Measurements from ENCODE around the gene C18orf63.

DNA sequence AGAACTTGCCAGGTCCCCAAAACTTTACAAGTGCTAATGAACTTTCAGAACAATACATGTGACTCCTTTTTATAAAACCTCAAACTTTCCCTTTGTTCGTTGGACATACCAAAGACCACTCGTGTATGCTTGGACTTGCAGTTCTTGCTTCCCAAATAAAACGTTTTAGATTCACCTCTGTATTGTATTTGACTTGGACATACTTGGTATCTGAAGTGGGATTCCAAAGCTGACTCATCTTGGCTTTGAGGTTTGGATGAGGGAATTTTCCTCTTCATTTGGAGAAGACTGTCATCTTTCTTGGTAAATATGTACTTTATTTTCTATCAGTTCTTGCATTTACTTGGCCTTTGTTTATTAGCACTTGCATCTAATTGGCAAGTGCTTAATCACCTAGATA lies 15.9 kb upstream of the C18orf63 start:
- TF ChIP-seq, protein P1, sequence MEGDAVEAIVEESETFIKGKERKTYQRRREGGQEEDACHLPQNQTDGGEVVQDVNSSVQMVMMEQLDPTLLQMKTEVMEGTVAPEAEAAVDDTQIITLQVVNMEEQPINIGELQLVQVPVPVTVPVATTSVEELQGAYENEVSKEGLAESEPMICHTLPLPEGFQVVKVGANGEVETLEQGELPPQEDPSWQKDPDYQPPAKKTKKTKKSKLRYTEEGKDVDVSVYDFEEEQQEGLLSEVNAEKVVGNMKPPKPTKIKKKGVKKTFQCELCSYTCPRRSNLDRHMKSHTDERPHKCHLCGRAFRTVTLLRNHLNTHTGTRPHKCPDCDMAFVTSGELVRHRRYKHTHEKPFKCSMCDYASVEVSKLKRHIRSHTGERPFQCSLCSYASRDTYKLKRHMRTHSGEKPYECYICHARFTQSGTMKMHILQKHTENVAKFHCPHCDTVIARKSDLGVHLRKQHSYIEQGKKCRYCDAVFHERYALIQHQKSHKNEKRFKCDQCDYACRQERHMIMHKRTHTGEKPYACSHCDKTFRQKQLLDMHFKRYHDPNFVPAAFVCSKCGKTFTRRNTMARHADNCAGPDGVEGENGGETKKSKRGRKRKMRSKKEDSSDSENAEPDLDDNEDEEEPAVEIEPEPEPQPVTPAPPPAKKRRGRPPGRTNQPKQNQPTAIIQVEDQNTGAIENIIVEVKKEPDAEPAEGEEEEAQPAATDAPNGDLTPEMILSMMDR (conservative IDR thresholded peaks at IDR 0.05; ENCODE audit: low read length): no peak
- TF ChIP-seq EZH2phosphoT487 (IDR thresholded peaks at IDR 0.05; ENCODE audit: borderline replicate concordance, low read depth, low read length): no peak

Data from OCI-LY7 (cell line).